GM12864 (cell line): ENCODE data around the gene GINS3.
"Not testable (repeated sequence)": the region's sequence is repeated elsewhere in the genome, so short reads cannot be mapped to it uniquely, and the experiment has no call there.

Experiments used
- DNase-seq: peaks from one replicate; pipeline ENCODE4 v3.0.0-alpha.2; 2011; ENCODE audit warnings: low read depth
- H3K4me3 ChIP-seq: 2 replicates; pipeline ENCODE4 v1.5.1; 2011; ENCODE audit warnings: mild to moderate bottlenecking, low read depth, low read length, control low read depth
- TF ChIP-seq, protein P1 (sequence below): IDR thresholded peaks from 2 replicates; pipeline ENCODE4 v1.5.1; 2011; ENCODE audit warnings: low read depth, mild to moderate bottlenecking, moderate library complexity, low read length, control low read depth, inconsistent platforms; ENCODE audit errors: missing control alignments

Gene GINS3

DNA sequence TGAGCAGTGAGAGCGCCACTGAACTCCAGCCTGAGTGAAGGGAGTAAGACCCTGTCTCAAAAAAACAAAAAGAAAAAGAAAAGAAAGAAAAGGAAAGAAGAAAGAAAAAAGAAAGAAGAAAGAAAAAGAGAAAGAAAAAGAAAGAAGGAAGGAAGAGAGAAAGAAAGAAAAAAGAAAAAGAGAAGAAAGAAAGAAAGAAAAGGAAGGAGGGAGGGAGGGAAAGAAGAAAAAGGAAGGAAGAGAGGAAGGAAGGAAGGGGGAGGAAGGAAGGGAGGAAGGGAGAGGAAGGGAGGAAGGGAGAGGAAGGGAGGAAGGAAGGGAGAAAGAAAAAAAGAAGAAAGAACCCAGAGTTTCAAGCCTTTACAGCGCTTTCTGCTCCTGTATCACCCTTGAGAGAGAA lies 19.1 kb downstream of the GINS3 start:
- no peak for DNase-seq
- TF ChIP-seq, protein P1, sequence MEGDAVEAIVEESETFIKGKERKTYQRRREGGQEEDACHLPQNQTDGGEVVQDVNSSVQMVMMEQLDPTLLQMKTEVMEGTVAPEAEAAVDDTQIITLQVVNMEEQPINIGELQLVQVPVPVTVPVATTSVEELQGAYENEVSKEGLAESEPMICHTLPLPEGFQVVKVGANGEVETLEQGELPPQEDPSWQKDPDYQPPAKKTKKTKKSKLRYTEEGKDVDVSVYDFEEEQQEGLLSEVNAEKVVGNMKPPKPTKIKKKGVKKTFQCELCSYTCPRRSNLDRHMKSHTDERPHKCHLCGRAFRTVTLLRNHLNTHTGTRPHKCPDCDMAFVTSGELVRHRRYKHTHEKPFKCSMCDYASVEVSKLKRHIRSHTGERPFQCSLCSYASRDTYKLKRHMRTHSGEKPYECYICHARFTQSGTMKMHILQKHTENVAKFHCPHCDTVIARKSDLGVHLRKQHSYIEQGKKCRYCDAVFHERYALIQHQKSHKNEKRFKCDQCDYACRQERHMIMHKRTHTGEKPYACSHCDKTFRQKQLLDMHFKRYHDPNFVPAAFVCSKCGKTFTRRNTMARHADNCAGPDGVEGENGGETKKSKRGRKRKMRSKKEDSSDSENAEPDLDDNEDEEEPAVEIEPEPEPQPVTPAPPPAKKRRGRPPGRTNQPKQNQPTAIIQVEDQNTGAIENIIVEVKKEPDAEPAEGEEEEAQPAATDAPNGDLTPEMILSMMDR = no peak
- H3K4me3 ChIP-seq = no peak overlapping the region

DNA sequence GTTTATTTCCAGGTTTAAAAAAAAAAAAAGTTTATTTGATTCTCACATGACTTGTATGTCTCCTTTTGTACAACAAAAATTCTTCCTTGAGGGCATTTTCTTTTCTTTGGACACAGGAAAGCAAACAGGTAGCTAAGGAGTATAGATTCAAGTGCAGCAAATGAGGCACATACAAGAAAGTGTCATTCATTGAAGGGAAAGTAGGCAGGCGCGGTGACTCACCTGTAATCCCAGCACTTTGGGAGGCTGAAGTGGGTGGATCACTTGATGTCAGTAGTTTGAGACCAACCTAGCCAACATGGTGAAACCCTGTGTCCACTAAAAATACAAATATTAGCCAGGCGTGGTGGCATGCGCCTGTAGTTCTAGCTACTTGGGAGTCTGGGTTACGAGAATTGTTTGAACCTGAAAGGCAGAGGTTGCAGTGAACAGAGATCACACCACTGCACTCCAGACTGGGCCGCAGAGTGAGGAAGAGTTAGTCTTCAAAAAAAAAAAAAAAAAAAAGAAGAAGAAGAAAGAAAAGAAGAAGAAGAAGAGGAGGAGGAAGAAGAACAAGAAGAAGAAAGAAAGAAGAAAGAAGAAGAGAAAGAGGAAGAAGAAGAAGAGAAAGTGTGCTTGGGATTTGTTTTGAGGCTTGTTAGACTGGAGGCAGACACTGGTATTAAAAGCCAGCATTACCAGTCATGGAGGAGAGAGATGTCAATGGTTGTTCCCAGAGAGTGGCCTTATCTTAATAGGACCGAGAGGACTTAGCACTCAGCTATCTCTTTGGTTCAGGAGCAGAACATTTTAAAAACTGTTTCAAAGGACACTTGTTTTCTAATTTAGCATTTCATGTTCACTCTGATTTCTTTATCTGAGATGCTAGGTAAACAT lies 19.7 kb downstream of the GINS3 start:
- no peak for DNase-seq
- no peak overlapping the region for H3K4me3 ChIP-seq
- TF ChIP-seq, protein P1 = no peak

DNA sequence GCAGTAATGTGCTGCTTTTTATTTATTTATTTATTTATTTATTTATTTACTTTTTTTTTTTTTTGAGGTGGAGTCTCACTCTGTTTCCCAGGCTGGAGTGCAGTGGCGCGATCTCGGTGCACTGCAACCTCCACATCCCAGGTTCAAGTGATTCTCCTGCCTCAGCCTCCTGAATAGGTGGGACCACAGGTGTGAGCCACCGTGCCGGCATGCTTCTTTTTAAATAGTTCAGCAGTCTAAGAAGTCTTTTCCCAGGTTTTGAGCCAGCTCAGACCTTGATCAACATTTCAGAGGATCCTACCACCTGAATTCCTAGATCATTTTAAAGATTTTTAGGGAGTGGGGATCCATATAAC lies 20.3 kb downstream of the GINS3 start:
- not testable (repeated sequence) for DNase-seq, H3K4me3 ChIP-seq

DNA sequence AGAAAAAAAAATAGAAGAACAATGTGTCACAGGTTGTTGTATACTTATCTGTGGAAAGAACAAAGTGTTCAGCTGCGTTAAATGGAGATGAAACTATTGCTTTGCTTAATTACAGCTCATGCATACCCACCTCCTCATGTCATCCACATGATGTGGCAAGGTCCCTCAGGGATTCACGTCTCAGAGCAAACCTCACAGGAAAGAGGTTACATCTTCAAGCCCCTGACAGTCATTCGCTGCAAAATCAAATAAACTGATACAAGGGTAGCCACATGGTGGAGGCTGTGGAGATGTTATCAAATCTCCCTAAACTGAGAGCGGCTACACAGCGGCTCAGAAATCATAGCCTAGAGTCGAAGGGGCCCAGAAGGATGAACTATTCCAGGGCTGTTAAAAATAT lies 21.1 kb downstream of the GINS3 start:
- no peak overlapping the region for H3K4me3 ChIP-seq
- TF ChIP-seq, protein P1 = no peak
- DNase-seq = no peak

DNA sequence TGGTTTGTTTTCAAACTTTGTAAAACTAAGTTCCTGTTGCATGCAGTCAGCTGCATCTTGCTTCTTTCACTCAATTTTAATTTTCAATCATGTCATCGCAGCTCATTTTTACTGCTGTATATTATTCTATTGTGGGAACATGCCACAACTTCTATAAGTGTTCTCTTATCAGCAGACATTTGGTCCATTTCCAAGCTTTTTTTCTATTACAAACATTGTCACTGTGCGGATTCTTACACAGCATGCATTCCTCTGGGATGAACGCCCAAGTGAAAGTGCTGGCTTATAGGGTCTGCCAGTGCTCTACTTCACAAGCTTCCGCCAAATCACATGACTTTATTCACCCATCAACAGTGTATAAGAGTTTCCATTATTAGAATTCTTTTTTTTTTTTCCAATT lies 22.7 kb downstream of the GINS3 start:
- H3K4me3 ChIP-seq = no peak overlapping the region
- no peak for DNase-seq
- TF ChIP-seq, protein P1 = no peak

DNA sequence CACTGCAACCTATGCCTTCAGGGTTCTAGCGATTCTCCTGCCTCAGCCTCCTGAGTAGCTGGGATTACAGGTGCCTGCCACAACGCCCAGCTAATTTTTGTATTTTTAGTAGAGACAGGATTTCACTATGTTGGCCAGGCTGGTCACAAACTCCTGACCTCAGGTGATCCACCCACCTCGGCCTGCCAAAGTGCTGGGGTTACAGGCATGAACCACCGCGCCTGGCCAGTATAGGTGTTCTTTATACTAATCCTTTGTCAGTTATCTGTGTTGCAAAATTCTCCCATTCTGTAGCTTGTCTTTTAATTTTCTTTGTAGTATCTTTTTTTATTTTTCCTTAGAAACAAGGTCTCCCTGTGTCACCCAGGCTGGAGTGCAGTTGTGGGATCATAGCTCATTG lies 23.7 kb downstream of the GINS3 start:
- not testable (repeated sequence) for H3K4me3 ChIP-seq, DNase-seq

DNA sequence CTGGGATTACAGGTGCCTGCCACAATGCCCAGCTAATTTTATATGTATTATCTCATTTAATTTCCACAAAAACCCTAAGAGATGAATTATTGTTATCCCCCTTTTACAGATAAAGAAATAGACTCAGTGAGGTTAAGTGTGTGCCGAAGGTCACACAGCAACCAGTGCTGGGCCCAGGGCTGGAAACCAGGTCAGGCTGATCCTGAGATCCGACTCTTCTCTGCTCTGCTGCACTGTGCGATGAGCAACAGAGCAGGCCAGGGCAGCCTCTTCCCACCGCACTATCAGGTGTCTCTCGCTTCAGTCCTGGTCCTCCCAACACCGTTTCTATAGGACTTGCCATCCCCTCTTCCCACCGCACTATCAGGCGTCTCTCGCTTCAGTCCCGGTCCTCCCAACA lies 24.8 kb downstream of the GINS3 start:
- no peak overlapping the region for H3K4me3 ChIP-seq
- DNase-seq = no peak
- TF ChIP-seq, protein P1 = no peak

DNA sequence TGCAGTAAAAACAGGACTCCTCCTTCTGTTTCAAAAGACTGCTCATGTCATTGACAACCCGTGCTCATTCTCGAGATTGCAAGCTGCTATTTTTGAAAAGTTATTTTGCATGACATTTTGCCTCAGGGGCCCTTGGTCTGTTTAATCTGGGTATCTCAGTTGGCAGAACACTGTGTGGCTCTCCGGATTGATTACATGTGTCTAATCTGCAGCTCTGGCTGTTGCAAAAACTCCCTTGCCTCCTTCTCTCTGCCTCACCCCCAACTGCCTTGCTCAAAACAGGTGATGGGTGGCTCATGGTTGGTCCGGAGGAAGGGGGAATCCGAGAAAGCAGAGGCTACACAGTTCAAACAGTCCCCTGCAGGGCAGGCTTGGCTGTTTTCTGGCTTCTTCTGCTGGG lies 25.3 kb downstream of the GINS3 start:
- no peak for DNase-seq
- H3K4me3 ChIP-seq = no peak overlapping the region

More for the DNA sequence above, 25.3 kb downstream of the GINS3 start:
- TF ChIP-seq, protein P1 = no peak
